NCI-H2227 (cell line): ENCODE data around the gene ATP6V0A1.
"Not testable (repeated sequence)": the region's sequence is repeated elsewhere in the genome, so short reads cannot be mapped to it uniquely, and the experiment has no call there.

ENCODE experiments used
- DNase-seq: peaks from one replicate; lab custom pipeline; 2025; ENCODE audit not compliant: unreplicated experiment; lab: John Stamatoyannopoulos, UW

Gene ATP6V0A1

GRCh38 chr17:42436391-42436790 lies 22.3 kb upstream of the ATP6V0A1 start:
- no peak for DNase-seq

- no peak for DNase-seq
These were observed 19.8 kb upstream of the ATP6V0A1 start for GRCh38 chr17:42438600-42439567.

- DNase-seq, result no peak
These were observed 17.1 kb upstream of the ATP6V0A1 start for GRCh38 chr17:42441371-42442195.

- no peak for DNase-seq
These were observed 16.5 kb upstream of the ATP6V0A1 start for GRCh38 chr17:42442196-42442565.

GRCh38 chr17:42449176-42449575 lies 9.5 kb upstream of the ATP6V0A1 start:
- DNase-seq, result not testable (repeated sequence)

GRCh38 chr17:42449838-42450237 lies 8.8 kb upstream of the ATP6V0A1 start:
- DNase-seq, result not testable (repeated sequence)

GRCh38 chr17:42451270-42451669 lies 7.4 kb upstream of the ATP6V0A1 start:
- DNase-seq, result not testable (repeated sequence)

GRCh38 chr17:42453439-42453838 lies 5.2 kb upstream of the ATP6V0A1 start:
- no peak for DNase-seq

- DNase-seq, result not testable (repeated sequence)
These were observed 3.7 kb upstream of the ATP6V0A1 start for GRCh38 chr17:42454987-42455386.

- DNase-seq, result no peak
These were observed 2.2 kb upstream of the ATP6V0A1 start for GRCh38 chr17:42456223-42457106.

- no peak for DNase-seq
These were observed 1.4 kb upstream of the ATP6V0A1 start for GRCh38 chr17:42457107-42457792.

GRCh38 chr17:42459256-42459800 lies 650 bp downstream of the ATP6V0A1 start:
- DNase-seq, result peak; percentile 46

- DNase-seq, result no peak
These were observed 1.2 kb downstream of the ATP6V0A1 start for GRCh38 chr17:42459801-42460281.

- DNase-seq, result no peak
These were observed 1.7 kb downstream of the ATP6V0A1 start for GRCh38 chr17:42460371-42460770.

- no peak for DNase-seq
These were observed 5.3 kb downstream of the ATP6V0A1 start for GRCh38 chr17:42463976-42464400.

GRCh38 chr17:42467889-42468288 lies 9.2 kb downstream of the ATP6V0A1 start:
- DNase-seq, result no peak

- no peak for DNase-seq
These were observed 14.2 kb downstream of the ATP6V0A1 start for GRCh38 chr17:42472709-42473521.

- DNase-seq, result no peak
These were observed 15.6 kb downstream of the ATP6V0A1 start for GRCh38 chr17:42474276-42474675.

- DNase-seq, result no peak
These were observed 16.4 kb downstream of the ATP6V0A1 start for GRCh38 chr17:42475121-42475520.
